IPS-18c (cell line): Measurements from ENCODE around the gene MRPL53.

ENCODE experiments used
- H3K4me3 ChIP-seq: 2 replicates; pipeline ENCODE4 v1.7.0; 2013; ENCODE audit warnings: low read depth, mild to moderate bottlenecking, low read length, moderate library complexity; ENCODE audit not compliant: insufficient read depth
- H3K9me3 ChIP-seq: one replicate; pipeline ENCODE4 v1.6.1; 2013; ENCODE audit warnings: mild to moderate bottlenecking, low read length, moderate library complexity; ENCODE audit not compliant: control insufficient read depth, insufficient read depth

Gene MRPL53

GRCh38 chr2:74441690-74442482 is 30.6 kb downstream of the MRPL53 start, which contains the start of gene RTKN:
RTKN (minus strand) TSS chr2:74441937; CDS start chr2:74441816, 121 bp downstream.
- no peaks in the 10 kb centered on the region for H3K9me3 ChIP-seq
- peak within 1 kb of the TSS; percentile 92 for H3K4me3 ChIP-seq

- Histone ChIP-seq H3K4me3 (peak overlapping the region; percentile 92), H3K9me3 (no peaks in the 10 kb centered on the region)
Observed at GRCh38 chr2:74441170-74441689, 31.2 kb downstream of the MRPL53 start.

- Histone ChIP-seq H3K9me3 (no peaks in the 10 kb centered on the region), H3K4me3 (peak overlapping the region; percentile 92)
Observed at GRCh38 chr2:74440378-74441169, 31.9 kb downstream of the MRPL53 start.

- Histone ChIP-seq H3K4me3 (peak overlapping the region; percentile 92), H3K9me3 (no peaks in the 10 kb centered on the region)
Observed at GRCh38 chr2:74439803-74440377, 32.6 kb downstream of the MRPL53 start.

- peak overlapping the region; percentile 92 for H3K4me3 ChIP-seq
- H3K9me3 ChIP-seq: no peaks in the 10 kb centered on the region
Observed at GRCh38 chr2:74439373-74439772, 33.1 kb downstream of the MRPL53 start.

GRCh38 chr2:74438248-74438647 is 34.2 kb downstream of the MRPL53 start:
- H3K4me3 ChIP-seq: no peak overlapping the region; the same call in 1 of the 2 replicates
- H3K9me3 ChIP-seq: no peaks in the 10 kb centered on the region

GRCh38 chr2:74436848-74437695 is 35.4 kb downstream of the MRPL53 start:
- Histone ChIP-seq H3K9me3 (no peaks in the 10 kb centered on the region), H3K4me3 (no peak overlapping the region)

- H3K9me3 ChIP-seq: no peaks in the 10 kb centered on the region
- H3K4me3 ChIP-seq: no peak overlapping the region
Observed at GRCh38 chr2:74436111-74436805, 36.2 kb downstream of the MRPL53 start.

- Histone ChIP-seq H3K4me3 (no peak overlapping the region), H3K9me3 (no peaks in the 10 kb centered on the region)
Observed at GRCh38 chr2:74430502-74430901, 42.0 kb downstream of the MRPL53 start.

- no peak overlapping the region for H3K4me3 ChIP-seq
- no peaks in the 10 kb centered on the region for H3K9me3 ChIP-seq
Observed at GRCh38 chr2:74429487-74430451, 42.7 kb downstream of the MRPL53 start.

- H3K4me3 ChIP-seq: no peak overlapping the region
- H3K9me3 ChIP-seq: no peaks in the 10 kb centered on the region
Observed at GRCh38 chr2:74428675-74429074, 43.8 kb downstream of the MRPL53 start.

GRCh38 chr2:74427551-74427950 is 44.9 kb downstream of the MRPL53 start:
- Histone ChIP-seq H3K4me3 (no peak overlapping the region), H3K9me3 (no peaks in the 10 kb centered on the region)

- Histone ChIP-seq H3K9me3 (no peaks in the 10 kb centered on the region), H3K4me3 (no peak overlapping the region)
Observed at GRCh38 chr2:74426181-74426758, 46.2 kb downstream of the MRPL53 start.

- Histone ChIP-seq H3K9me3 (no peaks in the 10 kb centered on the region), H3K4me3 (no peak overlapping the region)
Observed at GRCh38 chr2:74425523-74425922, 47.0 kb downstream of the MRPL53 start.

GRCh38 chr2:74424995-74425406 is 47.5 kb downstream of the MRPL53 start:
- Histone ChIP-seq H3K4me3 (no peak overlapping the region), H3K9me3 (no peaks in the 10 kb centered on the region)
